GM10847 (cell line): Measurements from ENCODE around the gene ADGRE3.

Experiments
- POLR2A ChIP-seq: IDR thresholded peaks from 2 replicates; pipeline ENCODE4 v1.6.1; 2011; ENCODE audit not compliant: insufficient read length; ENCODE audit errors: extremely low read depth

ADGRE3 gene

DNA sequence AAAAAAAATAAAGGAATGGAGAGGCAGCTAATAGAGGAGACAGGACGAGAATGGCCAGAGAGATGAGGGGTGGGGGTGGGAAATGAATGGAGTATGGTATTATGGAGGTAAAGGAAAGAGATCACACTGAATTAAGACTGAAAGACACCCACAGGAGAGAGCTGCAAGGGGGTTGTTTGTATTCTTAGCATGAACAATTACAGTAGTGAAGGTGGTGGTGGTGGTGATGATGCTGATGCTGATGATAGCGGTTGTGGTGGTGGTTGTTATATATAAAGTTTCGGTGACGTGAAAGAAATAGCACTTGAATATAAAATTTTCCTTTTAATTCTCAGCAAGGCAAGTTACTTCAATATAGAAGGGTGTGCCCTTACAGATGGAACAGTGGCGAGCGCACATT is 2.8 kb upstream of the ADGRE3 start:
- TF ChIP-seq POLR2A: no peak

GRCh38 chr19:14676762-14677161 is 2.1 kb upstream of the ADGRE3 start:
- no peak for TF ChIP-seq POLR2A

GRCh38 chr19:14673088-14673487 is 1.6 kb downstream of the ADGRE3 start:
- TF ChIP-seq POLR2A: no peak

DNA sequence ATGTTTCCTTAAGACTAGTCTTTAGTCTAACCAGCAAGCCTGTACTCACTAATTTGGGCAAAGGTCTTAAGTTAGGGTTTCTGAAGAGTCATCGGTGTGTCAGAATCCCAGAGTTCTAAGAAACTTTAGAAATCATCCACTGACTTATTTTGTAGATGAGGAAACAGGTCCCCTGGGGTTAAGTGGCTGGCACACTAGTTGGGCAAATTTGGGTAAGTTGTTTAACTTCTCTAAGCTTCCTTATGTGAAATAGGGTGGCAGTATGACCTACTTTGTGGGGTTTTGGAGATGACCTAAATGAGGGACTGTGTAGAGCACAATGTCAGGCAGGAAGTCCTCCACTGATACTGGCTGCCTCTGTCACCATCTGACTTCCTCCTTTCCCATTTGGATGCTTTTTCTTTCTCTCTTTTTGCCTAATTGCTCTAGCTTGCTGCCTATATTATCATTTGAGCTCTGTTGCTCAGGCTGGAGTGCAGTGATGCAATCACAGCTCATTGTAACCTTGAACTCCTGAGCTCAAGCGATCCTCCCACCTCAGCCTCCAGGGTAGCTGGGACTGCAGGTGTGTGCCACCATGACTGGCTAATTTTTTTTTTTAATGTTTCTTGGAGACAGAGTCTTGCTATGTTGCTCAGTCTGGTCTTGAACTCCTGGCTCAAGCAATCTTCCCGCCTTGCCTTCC is 2.3 kb downstream of the ADGRE3 start:
- no peak for TF ChIP-seq POLR2A

- TF ChIP-seq POLR2A: no peak
These were observed 4.2 kb downstream of the ADGRE3 start for GRCh38 chr19:14670408-14670807.

GRCh38 chr19:14669940-14670339 is 4.7 kb downstream of the ADGRE3 start:
- no peak for TF ChIP-seq POLR2A

DNA sequence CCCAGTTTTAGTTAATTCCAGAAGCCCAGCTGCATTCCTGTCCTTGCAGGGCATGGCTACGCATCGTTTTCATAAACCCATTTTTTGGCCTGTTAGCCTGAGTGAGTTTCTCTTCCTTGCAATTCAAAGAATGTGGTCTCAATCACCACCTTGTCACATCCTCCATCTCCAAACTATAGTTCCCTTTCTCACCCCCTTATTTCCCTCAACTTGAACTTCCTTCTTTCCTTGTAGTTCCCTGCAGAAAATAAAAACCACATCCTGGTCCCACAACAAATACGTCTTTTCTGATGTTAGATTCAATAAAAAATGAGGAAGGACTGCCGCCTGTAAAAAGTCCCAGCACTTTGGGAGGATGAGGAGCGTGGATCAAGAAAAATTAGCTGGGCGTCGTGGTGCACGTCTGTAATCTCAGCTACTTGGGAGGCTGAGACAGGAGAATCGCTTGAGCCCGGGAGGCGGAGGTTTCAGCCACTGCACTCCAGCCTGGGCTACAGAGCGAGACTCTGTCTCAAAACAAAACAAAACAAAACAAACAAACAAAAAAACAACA is 13.2 kb downstream of the ADGRE3 start:
- no peak for TF ChIP-seq POLR2A

GRCh38 chr19:14659874-14660489 is 14.7 kb downstream of the ADGRE3 start:
- no peak for TF ChIP-seq POLR2A

GRCh38 chr19:14655726-14656125 is 18.9 kb downstream of the ADGRE3 start:
- TF ChIP-seq POLR2A: no peak

GRCh38 chr19:14654786-14655560 is 19.7 kb downstream of the ADGRE3 start:
- no peak for TF ChIP-seq POLR2A

DNA sequence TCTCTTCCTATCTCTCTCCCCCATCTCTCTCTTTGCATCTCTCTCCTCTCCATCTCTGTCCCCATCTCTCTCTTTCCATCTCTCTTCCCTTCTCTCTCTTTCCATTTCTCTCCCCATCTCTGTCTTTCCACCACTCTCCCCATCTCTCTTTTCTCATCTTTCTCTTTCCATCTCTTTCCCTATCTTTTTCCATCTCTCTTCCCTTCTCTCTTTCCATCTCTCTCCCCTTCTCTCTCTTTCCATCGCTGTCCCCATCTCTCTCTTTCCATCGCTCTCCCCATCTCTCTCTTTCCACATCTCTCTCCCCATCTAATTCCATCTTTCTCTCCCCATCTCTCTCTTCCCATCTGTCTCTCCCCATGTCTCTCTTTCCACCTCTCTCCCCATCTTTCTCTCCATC is 24.5 kb downstream of the ADGRE3 start:
- TF ChIP-seq POLR2A: no peak

GRCh38 chr19:14649020-14649419 is 25.6 kb downstream of the ADGRE3 start:
- no peak for TF ChIP-seq POLR2A

DNA sequence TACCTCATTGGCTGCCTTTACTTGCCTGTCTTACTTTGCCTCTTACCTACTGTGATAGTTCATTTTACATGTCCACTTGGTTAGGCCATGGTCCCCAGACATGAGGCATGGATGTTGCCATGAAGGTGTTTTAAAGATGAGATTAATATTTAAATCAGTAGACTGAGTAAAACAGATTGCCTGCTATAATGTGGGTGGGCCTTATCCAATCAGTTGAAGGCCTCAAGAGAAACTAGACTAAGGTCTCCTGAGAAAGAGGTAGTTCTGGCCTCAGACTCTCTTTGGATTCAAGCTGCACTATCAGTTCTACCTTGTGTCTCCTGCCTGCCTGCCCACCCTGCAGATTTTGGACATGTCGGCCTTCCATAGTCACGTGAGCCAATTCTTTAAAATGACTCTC is 26.1 kb downstream of the ADGRE3 start:
- no peak for TF ChIP-seq POLR2A

DNA sequence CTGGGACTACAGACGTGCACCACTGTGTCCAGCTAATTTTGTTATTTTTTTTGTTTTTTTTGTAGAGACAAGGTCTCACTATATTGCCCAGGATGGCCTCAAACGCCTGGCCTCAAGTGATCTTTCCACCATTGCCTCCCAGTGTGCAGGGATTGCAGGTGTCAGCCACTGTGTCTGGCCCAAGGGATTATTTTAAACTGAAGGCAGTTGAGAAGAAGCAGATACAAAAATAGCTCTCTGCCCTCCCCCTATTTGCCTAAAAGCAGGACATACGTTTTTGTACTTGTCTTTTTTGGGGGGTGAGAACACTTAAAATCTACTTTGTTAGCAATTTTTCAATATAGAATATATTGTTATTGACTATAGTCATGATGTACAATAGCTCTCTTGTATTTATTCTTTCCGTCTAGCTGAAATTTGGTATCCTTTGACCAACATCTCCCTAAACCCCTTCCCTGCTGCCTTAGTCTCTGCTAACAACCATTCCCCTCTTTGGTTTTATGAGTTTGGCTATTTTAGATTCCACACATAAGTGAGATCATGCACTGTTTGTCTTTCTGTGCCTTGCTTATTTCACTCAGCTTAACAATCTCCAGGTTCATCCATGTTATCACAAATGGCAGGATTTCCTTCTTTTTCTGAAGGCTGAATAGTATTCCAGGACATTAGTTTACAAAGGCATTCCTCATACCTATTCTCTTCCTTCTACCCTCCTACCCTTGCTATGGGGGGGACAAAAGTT is 34.9 kb downstream of the ADGRE3 start:
- TF ChIP-seq POLR2A: no peak

- no peak for TF ChIP-seq POLR2A
These were observed 42.4 kb downstream of the ADGRE3 start for GRCh38 chr19:14632286-14632685.
